PFSK-1 (cell line): ENCODE results near the gene ATRN.

ENCODE experiments used
- FOXP2 ChIP-seq: optimal IDR thresholded peaks from 2 replicates; pipeline ENCODE3; 2011; ENCODE audit warnings: borderline replicate concordance, control low read depth, inconsistent platforms; ENCODE audit not compliant: insufficient read depth; ENCODE audit errors: extremely low read length, extremely low read depth
- POLR2AphosphoS5 ChIP-seq: IDR thresholded peaks from 2 replicates; pipeline ENCODE4 v1.6.1; 2012; ENCODE audit warnings: low read depth, mild to moderate bottlenecking, control low read depth, low read length, moderate library complexity
- REST ChIP-seq, 2 experiments: IDR thresholded peaks; 2 replicates each; pipeline versions ENCODE4 v1.6.1 to v1.8.0; 2011 to 2012; ENCODE audit warnings: low read depth in 2 of 2, low read length in 2 of 2, control low read depth in 1 of 2, inconsistent platforms in 1 of 2, mild to moderate bottlenecking in 1 of 2, moderate library complexity in 1 of 2; ENCODE audit not compliant: insufficient read depth in 1 of 2
- SIN3A ChIP-seq: IDR thresholded peaks from 2 replicates; pipeline ENCODE4 v1.6.1; 2012; ENCODE audit warnings: mild to moderate bottlenecking, low read length, moderate library complexity, borderline replicate concordance; ENCODE audit not compliant: insufficient read depth
- TAF1 ChIP-seq: IDR thresholded peaks from 2 replicates; pipeline ENCODE4 v1.6.1; 2012; ENCODE audit warnings: low read length, control low read depth, borderline replicate concordance; ENCODE audit not compliant: insufficient read depth

The ATRN gene

GRCh38 chr20:3456648-3457047 lies 14.2 kb upstream of the ATRN start:
- no peak for TF ChIP-seq REST (IDR thresholded peaks at IDR 0.05; ENCODE audit: insufficient read depth in 1 of 2, low read depth in 2 of 2, low read length in 2 of 2)
- no peak for TF ChIP-seq TAF1
- TF ChIP-seq FOXP2 = no peak
- TF ChIP-seq SIN3A = no peak
- TF ChIP-seq POLR2AphosphoS5 = no peak

GRCh38 chr20:3459881-3460307 lies 10.9 kb upstream of the ATRN start:
- TF ChIP-seq SIN3A = no peak

GRCh38 chr20:3461211-3461771 lies 9.5 kb upstream of the ATRN start:
- no peak for TF ChIP-seq FOXP2
- no peak for TF ChIP-seq SIN3A
- no peak for TF ChIP-seq POLR2AphosphoS5
- TF ChIP-seq REST (IDR thresholded peaks at IDR 0.05; ENCODE audit: insufficient read depth in 1 of 2, low read depth in 2 of 2, low read length in 2 of 2) = no peak
- no peak for TF ChIP-seq TAF1

GRCh38 chr20:3461911-3462677 lies 8.7 kb upstream of the ATRN start:
- TF ChIP-seq SIN3A (no peak), REST (IDR thresholded peaks at IDR 0.05; ENCODE audit: insufficient read depth in 1 of 2, low read depth in 2 of 2, low read length in 2 of 2) (no peak), FOXP2 (no peak), POLR2AphosphoS5 (no peak)

GRCh38 chr20:3464166-3464565 lies 6.7 kb upstream of the ATRN start:
- no peak for TF ChIP-seq FOXP2
- no peak for TF ChIP-seq REST (IDR thresholded peaks at IDR 0.05; ENCODE audit: insufficient read depth in 1 of 2, low read depth in 2 of 2, low read length in 2 of 2)
- no peak for TF ChIP-seq SIN3A
- no peak for TF ChIP-seq POLR2AphosphoS5
- no peak for TF ChIP-seq TAF1
